GM21717 (cell line): ENCODE results near the gene NFASC.

ENCODE experiments used
- ATAC-seq: cut with Tn5 transposase; IDR thresholded peaks from one replicate; pipeline ENCODE4 v1.9.1; 2021; ENCODE audit warnings: mild to moderate bottlenecking, moderate library complexity; ENCODE audit not compliant: unreplicated experiment

The NFASC gene

GRCh38 chr1:205030896-205031295, 160.2 kb downstream of the NFASC start:
- no peak for ATAC-seq

- ATAC-seq: no peak
Measured at GRCh38 chr1:205032508-205032907, 161.8 kb downstream of the NFASC start.

- ATAC-seq: no peak
Measured at GRCh38 chr1:205037539-205037938, 166.9 kb downstream of the NFASC start.

GRCh38 chr1:205038132-205038786, 167.6 kb downstream of the NFASC start:
- no peak for ATAC-seq

GRCh38 chr1:205041001-205041715, 170.5 kb downstream of the NFASC start:
- ATAC-seq: no peak

- ATAC-seq: no peak
Measured at GRCh38 chr1:205041998-205042910, 171.6 kb downstream of the NFASC start.

- no peak for ATAC-seq
Measured at GRCh38 chr1:205042911-205043806, 172.5 kb downstream of the NFASC start, which contains the start of gene CNTN2. TSS of gene CNTN2 (plus strand) at chr1:205043212. CDS start at chr1:205053186, 9,974 bp downstream.

GRCh38 chr1:205043866-205044265, 173.2 kb downstream of the NFASC start:
- ATAC-seq: no peak

- no peak for ATAC-seq
Measured at GRCh38 chr1:205044741-205045140, 174.1 kb downstream of the NFASC start.

GRCh38 chr1:205045146-205045545, 174.5 kb downstream of the NFASC start:
- no peak for ATAC-seq

GRCh38 chr1:205046870-205047269, 176.2 kb downstream of the NFASC start:
- no peak for ATAC-seq

GRCh38 chr1:205047764-205048231, 177.1 kb downstream of the NFASC start:
- ATAC-seq: no peak

- no peak for ATAC-seq
Measured at GRCh38 chr1:205048382-205048781, 177.7 kb downstream of the NFASC start.

GRCh38 chr1:205049479-205049878, 178.8 kb downstream of the NFASC start:
- no peak for ATAC-seq

GRCh38 chr1:205052690-205053089, 182.0 kb downstream of the NFASC start:
- no peak for ATAC-seq

- no peak for ATAC-seq
Measured at GRCh38 chr1:205053296-205053695, 182.6 kb downstream of the NFASC start.

- no peak for ATAC-seq
Measured at GRCh38 chr1:205054013-205054412, 183.4 kb downstream of the NFASC start.

GRCh38 chr1:205056188-205056611, 185.5 kb downstream of the NFASC start:
- no peak for ATAC-seq

GRCh38 chr1:205056956-205057568, 186.4 kb downstream of the NFASC start:
- ATAC-seq: no peak
